HG03439 (cell line): ENCODE results near the gene FAAP100.
A peak's percentile ranks its signal among the peaks of the same experiment; 100 is the strongest.
"Not testable (repeated sequence)": the region's sequence is repeated elsewhere in the genome, so short reads cannot be mapped to it uniquely, and the experiment has no call there.

ENCODE experiments used
- ATAC-seq: cut with Tn5 transposase; IDR thresholded peaks from one replicate; pipeline ENCODE4 v1.9.1; 2021; ENCODE audit warnings: mild to moderate bottlenecking, moderate library complexity; ENCODE audit not compliant: unreplicated experiment

FAAP100 gene, protein sequence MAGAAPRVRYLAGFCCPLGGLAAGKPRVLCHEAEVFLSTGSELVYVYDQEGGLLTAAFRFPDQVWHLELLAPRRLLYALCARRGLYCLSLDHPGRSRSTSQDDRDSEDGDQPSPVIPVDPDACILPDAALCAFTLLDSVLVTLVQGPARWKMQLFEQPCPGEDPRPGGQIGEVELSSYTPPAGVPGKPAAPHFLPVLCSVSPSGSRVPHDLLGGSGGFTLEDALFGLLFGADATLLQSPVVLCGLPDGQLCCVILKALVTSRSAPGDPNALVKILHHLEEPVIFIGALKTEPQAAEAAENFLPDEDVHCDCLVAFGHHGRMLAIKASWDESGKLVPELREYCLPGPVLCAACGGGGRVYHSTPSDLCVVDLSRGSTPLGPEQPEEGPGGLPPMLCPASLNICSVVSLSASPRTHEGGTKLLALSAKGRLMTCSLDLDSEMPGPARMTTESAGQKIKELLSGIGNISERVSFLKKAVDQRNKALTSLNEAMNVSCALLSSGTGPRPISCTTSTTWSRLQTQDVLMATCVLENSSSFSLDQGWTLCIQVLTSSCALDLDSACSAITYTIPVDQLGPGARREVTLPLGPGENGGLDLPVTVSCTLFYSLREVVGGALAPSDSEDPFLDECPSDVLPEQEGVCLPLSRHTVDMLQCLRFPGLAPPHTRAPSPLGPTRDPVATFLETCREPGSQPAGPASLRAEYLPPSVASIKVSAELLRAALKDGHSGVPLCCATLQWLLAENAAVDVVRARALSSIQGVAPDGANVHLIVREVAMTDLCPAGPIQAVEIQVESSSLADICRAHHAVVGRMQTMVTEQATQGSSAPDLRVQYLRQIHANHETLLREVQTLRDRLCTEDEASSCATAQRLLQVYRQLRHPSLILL

DNA sequence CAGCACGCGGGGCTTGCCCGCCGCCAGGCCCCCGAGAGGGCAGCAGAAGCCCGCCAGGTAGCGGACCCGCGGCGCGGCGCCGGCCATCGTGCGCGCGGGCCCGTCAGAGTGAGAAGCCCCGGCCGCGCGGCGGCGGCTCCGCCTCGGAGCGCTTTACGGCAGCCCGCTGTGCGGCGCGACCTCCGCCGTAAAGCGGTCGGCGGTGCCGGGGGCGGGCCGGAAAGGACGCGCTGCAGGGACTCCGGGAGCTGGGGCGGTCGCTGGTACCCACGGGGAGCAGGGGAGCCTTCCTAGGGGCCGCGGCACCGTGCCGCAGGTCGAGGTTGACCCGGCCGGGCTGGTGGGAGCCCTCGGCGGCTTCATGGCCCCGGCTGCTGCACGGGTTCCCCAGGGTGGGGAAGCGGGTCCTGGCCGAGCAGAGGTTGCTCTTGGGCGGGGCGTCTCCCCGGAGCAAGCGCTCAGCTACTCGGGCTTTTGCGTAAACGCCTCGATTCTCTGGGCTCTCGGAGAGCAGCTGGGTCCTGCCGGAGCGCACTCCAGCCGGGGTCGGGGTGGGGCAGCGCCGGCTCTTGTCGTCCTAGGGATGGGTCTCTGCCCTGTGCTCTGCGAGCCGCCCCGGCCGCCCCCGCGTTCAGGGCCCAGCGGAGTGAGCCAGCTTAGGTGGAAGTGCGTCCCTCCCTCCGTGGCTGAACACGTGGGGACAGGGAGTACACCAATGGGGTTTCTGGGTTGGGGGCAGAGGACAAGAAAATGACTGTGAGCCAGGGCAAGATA, at the start of gene FAAP100:
TSS of gene FAAP100 (minus strand) at position 110 of the 774 bp plus-strand sequence. CDS start at position 87, 23 bp downstream.
- peak; percentile 49 for ATAC-seq

DNA sequence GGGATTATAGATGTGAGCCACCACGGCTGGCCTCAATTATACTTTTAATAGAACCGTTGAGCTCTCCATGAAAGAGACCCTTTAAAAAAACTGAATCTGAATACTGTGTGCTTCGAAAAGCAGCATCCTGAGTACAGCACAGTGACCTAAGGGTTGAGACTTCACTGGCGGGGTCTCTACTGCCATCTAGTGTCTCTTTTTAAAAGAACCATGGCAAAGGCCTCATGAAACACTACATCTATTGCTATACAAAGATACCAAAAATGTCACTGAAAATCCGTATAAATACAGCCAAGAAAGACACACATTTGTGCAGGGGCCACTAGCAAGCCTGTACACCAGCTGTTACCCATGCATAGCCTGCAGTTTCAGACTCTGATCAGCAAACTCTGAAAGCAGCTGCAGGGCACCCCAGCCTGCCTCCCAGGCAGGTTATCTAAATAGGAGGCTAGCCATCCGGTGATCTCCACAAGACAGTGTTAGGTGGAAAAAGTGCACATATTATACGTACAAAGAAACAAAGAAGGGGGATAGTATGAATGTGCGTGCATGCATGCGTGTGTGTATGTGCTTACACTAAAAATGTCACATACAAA, 49.5 kb upstream of the FAAP100 start:
- ATAC-seq: no peak

DNA sequence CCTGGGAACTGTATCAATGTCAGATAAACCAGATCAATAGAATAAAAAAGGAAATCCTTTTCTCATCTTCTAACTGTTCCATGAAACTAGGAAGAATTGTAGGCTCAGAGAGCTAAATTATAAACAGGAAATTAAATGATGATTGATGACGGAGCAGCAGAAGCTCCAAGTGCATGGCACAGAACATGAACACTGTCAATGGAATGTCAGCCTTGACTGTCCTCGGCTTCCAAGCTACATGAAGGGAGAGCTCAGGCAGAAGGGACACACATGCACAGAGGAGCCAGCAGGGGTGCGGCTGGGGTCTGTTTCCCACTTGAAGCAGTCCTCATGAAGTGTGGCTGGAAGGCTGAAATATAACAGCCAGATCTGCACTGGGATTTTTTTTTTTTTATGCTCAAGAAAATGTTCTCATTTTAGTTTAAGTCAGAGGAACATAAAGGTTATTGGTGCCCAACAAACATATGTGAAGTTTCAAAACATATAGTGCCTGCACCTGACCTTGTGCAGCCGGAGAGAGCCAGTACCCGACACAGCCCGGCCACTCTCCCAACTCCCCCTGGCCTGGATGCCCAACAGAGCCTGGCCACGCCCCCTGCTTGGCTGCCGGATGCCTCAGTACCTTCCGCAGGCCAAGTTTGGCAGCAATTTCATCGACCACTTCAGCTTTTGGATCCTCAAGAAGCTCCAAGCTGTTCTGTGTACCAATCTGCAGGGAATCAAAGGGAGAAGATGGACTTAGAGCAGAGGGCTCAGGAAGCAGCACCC, 47.8 kb upstream of the FAAP100 start:
- ATAC-seq: no peak

DNA sequence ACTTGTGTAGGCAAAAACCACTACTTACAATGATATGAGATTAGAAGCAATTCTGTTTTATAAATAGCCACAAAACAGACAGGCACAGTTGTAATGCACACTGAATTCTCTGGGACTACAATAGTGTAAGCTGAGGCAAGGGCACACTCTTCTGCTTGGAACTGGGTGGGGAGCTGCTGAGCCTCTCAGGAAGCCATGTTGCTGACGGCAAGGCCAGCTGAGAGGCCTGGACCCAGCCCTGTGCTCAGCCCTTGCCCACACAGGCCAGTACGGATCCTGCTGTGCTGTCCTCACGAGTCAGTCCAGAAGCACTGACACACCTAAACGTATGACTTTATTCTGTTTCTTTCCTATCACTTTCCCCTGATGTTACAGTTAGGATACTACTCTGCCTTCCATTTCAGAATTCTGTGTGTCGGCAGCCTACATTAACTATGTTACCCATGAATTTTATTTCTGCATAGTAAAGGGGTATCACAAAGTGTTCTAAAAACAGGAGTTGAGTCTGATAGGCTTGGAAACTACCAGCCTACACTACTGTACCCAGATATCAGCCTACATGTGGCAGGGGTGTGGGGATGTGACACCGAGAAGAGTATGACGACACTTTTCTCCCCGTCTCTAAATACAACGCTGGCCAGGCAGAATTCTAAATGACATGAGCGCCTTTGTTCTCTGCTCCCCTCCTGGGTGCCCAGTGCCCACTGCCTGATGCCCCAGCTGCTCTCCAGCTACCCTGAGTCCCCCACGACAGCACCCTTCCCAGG, 41.1 kb upstream of the FAAP100 start:
- no peak for ATAC-seq

DNA sequence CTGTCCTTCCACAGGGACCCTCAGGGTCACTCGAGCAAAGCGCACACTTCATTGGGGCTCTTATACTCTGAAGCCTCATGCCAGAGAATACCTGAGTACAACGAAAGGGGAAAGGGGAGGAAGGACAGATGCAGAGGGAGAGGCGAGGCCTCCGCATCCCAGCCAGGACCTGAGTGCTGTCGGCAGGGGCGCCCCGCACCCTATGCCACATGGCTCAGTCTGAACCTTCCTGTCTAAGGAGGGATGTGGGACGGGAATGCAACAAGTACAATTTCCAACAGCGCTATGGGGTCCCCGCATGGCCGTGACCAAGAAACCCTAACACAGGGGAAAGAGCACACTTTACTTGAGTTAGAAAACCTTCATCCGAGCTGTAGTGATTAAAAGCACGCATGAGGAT, 39.8 kb upstream of the FAAP100 start:
- ATAC-seq: no peak

DNA sequence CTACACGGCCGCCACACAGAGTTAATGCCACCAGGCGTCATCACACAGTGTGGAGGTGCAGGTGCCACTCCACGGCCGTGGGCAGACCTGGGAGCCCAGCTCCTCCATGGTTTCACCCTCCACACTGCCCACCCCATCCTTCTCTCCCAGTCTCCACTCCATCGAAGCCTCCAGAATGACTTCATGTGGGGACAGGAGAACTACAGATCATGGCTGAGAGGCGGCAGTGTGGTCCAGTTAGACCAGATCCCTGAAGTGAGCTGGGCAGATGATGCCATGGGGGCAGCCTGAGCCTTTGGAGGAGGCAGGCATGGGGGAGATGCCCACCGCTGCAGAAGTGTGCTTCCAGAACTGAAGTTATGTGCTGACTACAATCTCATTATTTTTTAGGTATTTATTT, 38.0 kb upstream of the FAAP100 start:
- ATAC-seq: no peak

DNA sequence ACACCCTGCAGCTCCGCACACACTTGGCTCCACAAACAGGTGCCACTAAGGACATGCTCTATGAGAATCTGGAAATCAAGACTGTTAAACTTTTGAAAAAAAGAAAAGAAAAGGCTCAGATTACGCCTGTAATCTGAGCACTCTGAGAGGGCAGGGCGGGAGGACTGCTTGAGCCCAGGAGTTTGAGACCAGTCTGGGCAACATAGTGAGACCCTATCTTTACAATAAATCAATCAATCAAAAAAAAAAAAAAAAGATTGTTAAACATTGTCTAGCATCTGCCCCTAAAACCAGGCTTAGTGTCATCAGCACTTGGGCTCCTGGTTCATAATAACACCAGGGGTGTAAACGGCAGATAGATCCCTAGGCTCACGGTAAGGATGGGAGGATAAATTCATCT, 37.5 kb upstream of the FAAP100 start:
- ATAC-seq: no peak

DNA sequence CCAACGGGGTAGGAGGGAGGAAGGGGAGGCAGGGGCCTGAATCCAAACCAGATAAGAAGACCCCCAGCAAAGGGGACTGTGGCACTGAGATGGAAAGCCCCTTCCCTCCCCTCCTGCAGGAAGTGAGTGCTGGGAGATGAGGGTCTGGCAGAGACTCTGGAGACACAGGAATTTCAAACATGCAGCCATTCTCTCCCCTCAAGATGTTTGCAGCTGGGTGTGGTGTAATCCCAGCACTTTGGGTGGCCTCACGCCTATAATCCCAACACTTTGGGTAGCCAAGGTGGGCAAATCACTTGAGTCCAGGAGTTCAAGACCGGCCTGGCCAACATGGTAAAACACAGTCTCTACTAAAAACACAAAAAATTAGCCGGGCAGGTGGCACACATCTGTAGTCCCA, 33.9 kb upstream of the FAAP100 start:
- no peak for ATAC-seq

DNA sequence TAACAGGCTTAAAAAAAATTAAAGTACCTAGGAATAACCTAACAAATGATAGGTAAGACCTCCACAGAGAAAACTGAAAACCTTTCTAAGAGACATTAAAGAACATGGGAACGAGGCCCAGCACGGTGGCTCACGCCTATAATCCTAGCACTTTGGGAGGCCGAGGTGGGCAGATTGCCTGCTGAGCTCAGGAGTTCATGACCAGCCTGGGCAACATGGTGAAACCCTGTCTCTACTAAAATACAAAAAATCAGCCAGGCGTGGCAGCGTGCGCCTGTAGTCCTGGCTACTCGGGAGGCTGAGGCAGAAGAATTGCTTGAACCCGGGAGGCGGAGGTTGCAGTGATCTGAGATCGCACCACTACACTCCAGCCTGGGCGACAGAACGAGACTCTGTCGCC, 32.6 kb upstream of the FAAP100 start:
- ATAC-seq: not testable (repeated sequence)

DNA sequence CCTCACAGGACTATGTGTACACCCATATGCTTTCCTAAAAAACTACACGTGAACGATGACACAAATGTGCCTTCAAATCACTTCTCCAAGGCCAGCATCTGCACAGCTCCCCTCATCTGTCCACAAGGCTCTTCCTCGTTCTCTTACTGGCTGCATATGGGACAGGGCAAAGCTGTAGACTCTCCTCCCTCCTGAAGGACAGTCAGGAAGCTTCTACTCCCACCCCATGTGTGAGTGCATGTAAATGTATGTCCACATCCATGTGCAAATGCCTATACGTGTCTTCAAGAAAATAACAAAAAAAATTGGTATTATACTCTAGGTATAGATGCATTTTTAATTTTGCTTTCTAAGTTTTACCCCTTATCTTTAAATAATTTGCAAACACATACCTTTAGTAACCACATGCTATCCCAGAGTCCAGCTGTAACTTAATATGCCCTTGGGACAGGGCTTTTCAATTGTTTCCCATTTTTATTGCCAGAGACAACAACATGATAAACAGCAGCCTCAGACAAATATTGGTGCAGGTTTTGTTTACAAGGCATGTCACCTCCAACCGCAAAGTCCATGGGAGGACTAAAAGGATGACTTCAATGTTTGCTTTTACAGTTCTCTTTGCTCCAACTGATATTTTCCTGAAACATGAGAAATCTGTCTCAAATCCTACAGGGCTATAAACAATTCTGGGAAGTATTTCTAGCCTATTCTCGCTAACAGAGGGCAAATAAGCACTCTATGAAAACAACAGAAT, 31.6 kb upstream of the FAAP100 start:
- no peak for ATAC-seq

DNA sequence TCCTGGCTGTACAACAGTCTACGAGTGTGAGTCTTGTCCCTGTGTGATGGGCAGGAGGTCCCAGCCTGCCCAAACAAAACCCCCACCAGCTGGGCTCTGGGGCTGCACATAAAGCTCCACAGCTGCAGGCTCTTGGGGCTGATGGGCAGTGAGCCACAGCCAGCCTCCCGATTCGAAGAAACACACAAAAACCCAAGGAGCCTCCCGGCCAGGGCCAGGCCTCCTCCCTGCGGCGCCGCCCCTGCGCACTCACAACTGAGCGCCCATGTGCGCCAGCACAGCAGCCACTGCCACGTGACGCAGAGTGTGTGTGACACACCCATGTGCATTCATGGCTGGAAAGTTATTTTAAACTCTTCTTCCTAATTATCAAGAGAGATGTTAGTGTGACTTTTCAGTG, 30.6 kb upstream of the FAAP100 start:
- no peak for ATAC-seq

DNA sequence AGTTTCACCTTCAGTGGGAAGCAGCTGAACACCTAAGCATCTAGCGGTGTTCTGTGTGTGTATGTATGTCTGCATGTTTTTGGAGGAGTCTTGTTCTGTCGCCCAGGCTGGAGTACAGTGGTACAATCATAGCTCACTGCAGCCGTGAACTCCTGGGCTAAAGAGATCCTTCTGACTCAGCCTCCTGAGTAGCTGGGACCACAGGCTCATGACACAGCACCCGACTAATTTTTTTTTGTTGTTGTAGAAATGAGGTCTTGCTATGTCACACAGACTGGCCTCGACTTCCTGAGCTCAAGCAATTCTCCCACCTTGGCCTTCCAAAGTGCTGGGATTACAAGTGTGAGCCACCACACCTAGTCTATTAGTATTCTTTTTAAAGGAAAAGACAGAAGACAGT, 30.2 kb upstream of the FAAP100 start:
- ATAC-seq: no peak

DNA sequence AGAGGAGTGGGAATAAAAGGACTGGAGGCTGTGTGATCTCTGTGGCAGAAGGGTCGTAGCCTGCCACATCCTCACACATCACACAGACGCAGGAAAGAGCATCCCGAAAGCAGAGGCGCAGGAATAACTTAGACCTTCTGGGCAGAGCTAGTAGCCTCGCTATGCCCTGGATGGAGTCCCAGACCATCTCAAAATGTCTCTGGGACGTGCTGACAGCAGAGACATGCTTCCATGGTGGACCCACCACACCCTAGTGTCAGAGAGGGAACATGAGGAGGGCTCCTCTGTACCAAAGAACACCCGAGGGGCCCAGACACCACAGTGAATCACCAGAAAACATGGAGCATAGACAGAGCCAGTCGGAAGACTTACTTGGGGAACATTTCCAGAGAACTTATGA, 29.6 kb upstream of the FAAP100 start:
- ATAC-seq: no peak

DNA sequence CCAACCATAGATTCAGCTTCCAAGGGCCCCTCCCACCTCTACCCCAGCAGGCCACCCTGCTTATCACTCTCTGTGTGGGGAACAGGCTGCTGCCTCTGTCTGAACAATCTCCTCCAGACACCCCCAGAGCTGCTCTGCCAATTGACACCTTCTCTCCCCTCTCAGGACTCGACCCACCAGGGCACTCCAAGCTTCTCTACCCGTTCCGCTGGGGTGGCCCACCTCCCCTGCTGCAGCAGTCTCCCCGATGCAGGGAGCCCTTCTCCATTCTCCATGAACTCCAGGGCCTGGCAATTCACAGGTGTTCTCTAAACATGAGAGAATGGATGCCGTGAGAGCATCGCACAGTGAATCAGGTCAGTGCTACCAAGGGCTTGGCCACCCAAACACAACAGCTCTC, 28.3 kb upstream of the FAAP100 start:
- no peak for ATAC-seq

DNA sequence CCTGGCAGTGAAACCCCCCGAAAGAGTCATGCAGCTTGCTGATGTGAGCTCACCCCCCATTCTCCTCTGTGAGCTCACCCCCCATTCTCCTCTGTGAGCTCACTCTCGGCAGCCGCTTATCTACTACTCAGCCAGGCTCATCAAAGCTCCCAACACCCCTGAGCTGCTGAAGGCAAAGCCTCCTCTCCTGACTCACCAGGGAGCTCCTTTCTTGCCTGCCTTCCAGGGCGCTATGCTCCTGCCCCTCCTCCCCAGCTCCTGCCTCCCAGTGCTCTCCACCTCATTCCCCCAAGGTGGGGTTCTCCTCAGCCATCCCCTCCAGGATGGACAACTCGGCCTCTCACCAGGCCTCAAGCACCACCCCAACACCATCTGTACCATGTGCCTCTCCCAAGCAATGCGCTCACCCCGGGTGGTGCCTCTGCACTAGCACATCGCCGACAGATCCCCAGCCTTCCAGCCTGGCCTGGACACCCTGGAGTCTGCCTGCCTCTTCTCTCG, 27.7 kb upstream of the FAAP100 start:
- ATAC-seq: no peak

DNA sequence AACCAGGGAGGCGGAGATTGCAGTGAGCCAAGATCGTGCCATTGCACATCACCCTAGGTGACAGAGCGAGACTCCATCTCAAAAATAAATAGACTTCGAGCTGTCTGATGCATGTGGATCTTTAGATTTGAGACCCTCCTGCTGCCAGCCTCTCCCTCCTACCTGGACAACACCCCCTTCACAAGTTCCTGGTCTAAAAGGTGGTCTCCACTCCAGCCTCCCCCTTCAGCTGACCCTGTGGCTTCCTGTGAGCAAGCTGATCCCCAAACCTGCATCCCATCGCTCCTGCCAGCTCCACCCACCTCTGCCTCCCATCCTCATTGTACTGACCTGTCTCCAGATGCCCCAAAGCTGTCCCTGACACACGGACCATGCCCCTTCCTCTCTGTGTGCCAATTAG, 27.1 kb upstream of the FAAP100 start:
- no peak for ATAC-seq

DNA sequence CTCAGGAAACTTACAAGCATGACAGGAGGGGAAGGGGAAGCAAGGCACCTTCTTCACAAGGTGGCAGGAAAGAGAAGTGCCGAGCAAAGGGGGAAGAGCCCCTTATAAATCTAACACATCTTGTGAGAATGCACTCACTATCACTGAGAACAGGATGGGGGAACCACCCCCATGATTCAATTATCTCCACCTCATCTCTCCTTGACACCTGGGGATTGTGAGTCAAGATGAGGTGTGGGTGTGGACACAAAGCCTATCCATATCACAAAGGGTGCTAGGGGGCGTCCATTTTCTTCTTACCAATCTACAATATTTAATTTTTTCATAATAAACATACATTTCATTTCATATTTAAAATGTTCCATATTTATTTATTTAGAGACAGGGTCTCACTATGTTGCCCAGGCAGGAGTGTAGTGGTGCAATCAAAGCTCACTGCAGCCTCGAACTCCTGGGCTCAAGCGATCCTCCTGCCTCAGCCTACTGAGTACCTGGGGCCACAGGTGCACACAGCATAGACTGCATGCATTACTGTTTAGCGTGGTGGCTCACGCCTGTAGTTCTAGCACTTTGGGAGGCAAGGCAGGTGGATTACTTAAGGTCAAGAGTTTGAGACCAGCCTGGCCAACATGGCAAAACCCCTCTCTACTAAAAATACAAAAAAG, 26.5 kb upstream of the FAAP100 start:
- no peak for ATAC-seq

DNA sequence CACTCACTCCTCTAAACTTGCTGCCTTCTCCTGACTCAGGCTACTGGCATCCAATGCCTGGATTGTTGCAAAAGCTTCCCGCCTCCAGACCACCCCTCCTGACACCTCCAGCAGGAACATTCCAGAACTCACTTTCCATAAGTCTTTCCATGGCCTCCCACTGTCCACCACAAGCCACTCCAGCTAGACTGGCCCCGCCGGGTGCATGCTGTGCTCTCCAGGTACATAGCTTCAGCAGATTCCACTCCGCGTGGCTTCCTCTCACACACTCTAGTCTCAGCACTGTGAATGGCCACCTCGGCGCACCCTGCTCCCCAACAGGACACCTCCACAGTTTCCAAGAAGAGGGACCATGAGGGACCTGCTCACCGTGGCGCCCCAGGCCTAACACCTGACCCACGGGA, 25.9 kb upstream of the FAAP100 start:
- no peak for ATAC-seq
